Dermis blood vessel endothelial cell (primary cell): Measurements from ENCODE around the gene TESPA1. TPM values are rescaled to one million over a fixed set of nuclear protein-coding genes. Genes with fewer than 3 reads are reported as not detected.

Experiments
- DNase-seq: peaks from one replicate; pipeline ENCODE4 v3.0.0; 2010
- total RNA-seq: library from RNA; depleted of rRNA; stranded (reverse); fragments of >200 nt; gene quantifications from 2 replicates; pipeline ENCODE4 v1.2.3, GENCODE V29; 2014

TESPA1 gene
- total RNA-seq, 1 donor from 2014 or later = not detected

GRCh38 chr12:54941659-54942058 lies 42.9 kb downstream of the TESPA1 start:
- DNase-seq = no peak

- DNase-seq = no peak
These were observed 43.7 kb downstream of the TESPA1 start for GRCh38 chr12:54940727-54941315.

GRCh38 chr12:54937929-54938328 lies 46.6 kb downstream of the TESPA1 start:
- DNase-seq = no peak

GRCh38 chr12:54937376-54937775 lies 47.2 kb downstream of the TESPA1 start:
- DNase-seq = peak; percentile 43

- DNase-seq = peak; percentile 9
These were observed 47.8 kb downstream of the TESPA1 start for GRCh38 chr12:54936736-54937135.

GRCh38 chr12:54935235-54935951 lies 49.2 kb downstream of the TESPA1 start:
- DNase-seq = peak; percentile 86

- no peak for DNase-seq
These were observed 50.1 kb downstream of the TESPA1 start for GRCh38 chr12:54934419-54934818.

GRCh38 chr12:54933376-54933775 lies 51.2 kb downstream of the TESPA1 start:
- DNase-seq = peak; percentile 21

- no peak for DNase-seq
These were observed 51.9 kb downstream of the TESPA1 start for GRCh38 chr12:54932691-54933090.

- no peak for DNase-seq
These were observed 52.5 kb downstream of the TESPA1 start for GRCh38 chr12:54932038-54932437.

GRCh38 chr12:54929998-54930397 lies 54.6 kb downstream of the TESPA1 start:
- no peak for DNase-seq

GRCh38 chr12:54926246-54926645 lies 58.3 kb downstream of the TESPA1 start:
- no peak for DNase-seq

GRCh38 chr12:54924972-54925707 lies 59.4 kb downstream of the TESPA1 start:
- no peak for DNase-seq

GRCh38 chr12:54917001-54917488 lies 67.5 kb downstream of the TESPA1 start:
- no peak for DNase-seq

Other genes starting within 250 kb of the TESPA1 start
- not detected in 2 replicates for gene MUCL1, start 130.2 kb downstream of the TESPA1 start, total RNA-seq
- gene NEUROD4, start 35.2 kb upstream of the TESPA1 start, total RNA-seq = not detected in 2 replicates
- gene OR9K2, start 141.6 kb upstream of the TESPA1 start, total RNA-seq = not detected in 2 replicates
- gene OR10A7, start 236.3 kb upstream of the TESPA1 start, total RNA-seq = not detected in 2 replicates